ENCODE data around the gene CDH11. TPM values are rescaled to one million over a fixed set of nuclear protein-coding genes. Genes with fewer than 3 reads are reported as not detected.

CDH11 gene
- 563 and 991 TPM in 2 replicates for total RNA-seq

GRCh38 chr16:65121870-65122723 is at the start of gene CDH11:
Gene CDH11, minus strand, starts transcription at chr16:65122063. Its CDS starts 117,194 bp downstream, at chr16:65004869.

